ENCODE data around the gene ATL3.

DNA sequence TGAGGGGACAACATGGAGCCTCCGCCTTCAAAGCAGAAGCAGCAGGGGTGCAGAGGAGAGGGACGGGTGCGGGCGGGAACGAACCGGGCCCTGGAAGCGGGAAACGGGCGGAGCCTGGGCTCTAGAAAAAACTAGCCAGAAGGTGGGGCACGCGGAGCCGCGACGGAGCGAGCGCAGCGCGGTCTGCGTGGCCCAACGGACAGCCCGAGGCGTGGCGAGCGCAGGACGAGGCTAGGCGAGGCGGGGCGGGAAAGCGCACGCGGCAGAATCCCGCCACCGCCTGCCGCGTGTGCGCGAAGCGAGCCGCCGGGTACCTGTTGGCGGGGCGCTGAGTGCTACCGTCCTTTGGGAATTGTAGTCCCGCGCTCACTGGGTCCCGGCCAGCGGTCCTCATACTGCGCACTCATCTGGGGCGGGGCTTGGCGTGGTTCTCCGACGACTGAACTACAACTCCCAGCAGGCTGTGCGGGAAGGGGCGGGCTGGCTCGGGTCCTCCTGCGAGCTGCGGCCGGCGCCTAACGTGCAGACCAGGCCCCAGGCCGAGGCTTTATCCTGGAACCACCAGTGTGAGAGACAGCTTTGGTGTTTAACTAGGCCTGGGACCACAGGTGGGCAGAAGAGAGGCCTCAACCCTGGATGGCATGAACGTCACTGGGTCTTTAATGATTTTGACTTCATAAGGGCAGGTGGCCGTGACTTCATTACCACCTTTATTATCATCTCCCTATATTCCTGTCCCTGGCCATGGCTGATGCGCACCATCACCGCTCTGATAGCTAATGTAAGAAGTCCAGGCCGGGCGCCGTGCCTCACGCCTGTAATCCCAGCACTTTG is at the start of gene ATL3:
- peak; percentile 49 to 84 for TF ChIP-seq POLR2A (IDR thresholded peaks at IDR 0.05)
- TF ChIP-seq CTCF (IDR thresholded peaks at IDR 0.05): peak in 3 of 5 experiments; percentile 7 to 38 (median 11)
- peak; percentile 38 to 90 for TF ChIP-seq EP300 (IDR thresholded peaks at IDR 0.05)

Data from tibial nerve (tissue), 4 donors.